Stimulated activated CD4-positive, alpha-beta T cell treated with anti-CD3 and anti-CD28 coated beads, Interleukin-1b, Interleukin-23, amount 100 ng/mL, for 24 hours (primary cell): ENCODE data around the gene SCYL3.
"Not testable (repeated sequence)": the region's sequence is repeated elsewhere in the genome, so short reads cannot be mapped to it uniquely, and the experiment has no call there.

ENCODE experiments used
- DNase-seq, 4 experiments: peaks; one replicate each; pipeline ENCODE4 v3.0.0-alpha.2; 2020; ENCODE audit warnings: low read depth in 4 of 4, low spot score in 1 of 4

Gene SCYL3, protein sequence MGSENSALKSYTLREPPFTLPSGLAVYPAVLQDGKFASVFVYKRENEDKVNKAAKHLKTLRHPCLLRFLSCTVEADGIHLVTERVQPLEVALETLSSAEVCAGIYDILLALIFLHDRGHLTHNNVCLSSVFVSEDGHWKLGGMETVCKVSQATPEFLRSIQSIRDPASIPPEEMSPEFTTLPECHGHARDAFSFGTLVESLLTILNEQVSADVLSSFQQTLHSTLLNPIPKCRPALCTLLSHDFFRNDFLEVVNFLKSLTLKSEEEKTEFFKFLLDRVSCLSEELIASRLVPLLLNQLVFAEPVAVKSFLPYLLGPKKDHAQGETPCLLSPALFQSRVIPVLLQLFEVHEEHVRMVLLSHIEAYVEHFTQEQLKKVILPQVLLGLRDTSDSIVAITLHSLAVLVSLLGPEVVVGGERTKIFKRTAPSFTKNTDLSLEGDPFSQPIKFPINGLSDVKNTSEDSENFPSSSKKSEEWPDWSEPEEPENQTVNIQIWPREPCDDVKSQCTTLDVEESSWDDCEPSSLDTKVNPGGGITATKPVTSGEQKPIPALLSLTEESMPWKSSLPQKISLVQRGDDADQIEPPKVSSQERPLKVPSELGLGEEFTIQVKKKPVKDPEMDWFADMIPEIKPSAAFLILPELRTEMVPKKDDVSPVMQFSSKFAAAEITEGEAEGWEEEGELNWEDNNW

DNA sequence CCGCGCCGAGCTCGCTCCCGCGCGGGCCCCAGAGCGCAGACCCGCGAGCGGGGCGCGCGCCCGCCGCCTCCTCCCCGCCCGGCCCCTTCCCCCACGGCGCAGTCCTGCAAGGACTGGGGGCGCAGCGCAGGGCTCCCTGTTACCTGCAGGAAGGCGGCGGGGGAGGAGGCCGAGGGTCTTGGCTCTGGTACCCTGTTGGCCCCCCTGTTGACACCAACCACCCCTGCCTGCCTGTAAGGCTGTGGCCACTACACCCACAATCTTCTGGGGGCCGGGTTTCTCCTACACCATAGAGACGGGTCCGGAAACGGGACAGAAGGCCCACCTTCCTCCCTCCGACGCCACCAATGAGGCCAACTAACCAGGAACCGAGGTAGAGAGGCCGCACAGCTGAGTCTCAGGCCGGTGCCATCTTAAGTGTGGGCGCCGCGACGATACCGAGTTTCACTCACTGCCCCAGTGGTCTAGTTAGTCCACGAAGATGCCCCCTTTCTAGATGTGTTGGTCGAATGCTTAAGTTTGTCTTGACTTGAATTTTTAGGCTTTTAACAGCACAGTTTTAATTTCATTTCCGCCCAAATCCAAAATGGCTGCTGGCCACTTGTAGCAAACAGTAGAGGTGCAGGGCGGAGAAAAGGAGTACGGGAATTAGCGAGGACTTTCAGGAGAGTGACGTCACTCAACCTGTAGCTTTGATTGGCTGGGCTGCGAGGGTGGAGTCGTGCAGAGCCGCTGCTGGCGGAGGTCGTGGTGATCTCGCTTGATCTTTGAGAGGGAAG, at the start of gene SCYL3:
Gene SCYL3 (minus strand): TSS at position 252 of the 779 bp plus-strand sequence. CDS start 5,056 bp downstream, outside the sequence.
- peak; percentile 71 to 84 (median 80) for DNase-seq

DNA sequence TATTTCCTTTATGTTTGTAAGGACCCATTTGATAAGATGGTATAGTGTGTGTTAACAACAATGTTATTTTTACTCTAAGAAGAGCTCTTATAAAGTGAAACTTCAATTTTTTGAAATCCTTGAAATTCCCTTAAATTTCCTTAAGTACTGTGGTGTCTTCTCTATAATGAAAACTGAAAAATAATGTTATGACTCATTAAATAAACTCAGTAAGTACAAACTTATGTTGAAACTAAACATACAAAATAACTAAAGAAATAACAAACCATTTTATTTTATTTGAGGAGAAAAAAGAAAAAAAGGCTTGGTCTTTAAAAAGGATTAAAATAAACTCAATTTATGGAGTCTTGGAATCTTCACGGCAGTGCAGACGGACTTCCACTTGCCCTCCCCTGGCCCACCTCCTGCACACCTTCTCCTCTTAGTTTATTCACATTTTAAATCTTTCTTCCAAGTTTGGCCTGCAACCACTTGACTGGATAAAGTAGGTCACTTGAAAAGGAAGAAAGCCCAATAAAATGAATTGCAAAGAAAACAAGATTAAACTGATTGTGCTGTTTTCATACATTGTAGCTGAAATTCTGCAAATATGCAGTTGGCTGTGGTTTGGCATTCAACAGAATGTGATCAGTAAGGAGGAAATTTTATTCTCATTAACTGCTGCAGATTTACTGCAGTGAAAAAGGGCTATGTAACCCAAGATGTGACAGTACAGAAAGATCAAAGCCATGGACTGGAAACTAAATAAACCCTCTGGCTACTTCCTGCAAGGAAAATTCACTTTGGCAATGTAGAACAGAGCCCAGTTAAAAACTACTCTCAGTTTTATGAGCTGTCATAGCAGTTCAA, 48.5 kb upstream of the SCYL3 start:
- no peak for DNase-seq

GRCh38 chr1:169933984-169934725, 40.5 kb upstream of the SCYL3 start:
- DNase-seq, result no peak

GRCh38 chr1:169931795-169932231, 38.1 kb upstream of the SCYL3 start:
- no peak for DNase-seq

DNA sequence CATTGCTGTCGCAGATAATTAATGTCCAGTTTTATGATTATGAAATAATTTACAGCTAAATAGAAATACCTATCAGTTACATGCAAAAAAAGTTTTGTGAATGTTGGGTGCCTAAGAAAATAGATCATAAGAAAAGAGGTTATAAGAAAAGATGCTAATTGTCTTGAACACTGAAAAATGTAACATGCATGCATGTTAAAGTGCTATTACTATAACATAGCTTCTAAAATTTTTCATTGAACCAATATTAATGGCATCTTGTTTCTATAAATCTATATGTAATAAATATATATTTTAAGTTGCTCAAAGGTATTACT, 35.5 kb upstream of the SCYL3 start:
- DNase-seq, result no peak

DNA sequence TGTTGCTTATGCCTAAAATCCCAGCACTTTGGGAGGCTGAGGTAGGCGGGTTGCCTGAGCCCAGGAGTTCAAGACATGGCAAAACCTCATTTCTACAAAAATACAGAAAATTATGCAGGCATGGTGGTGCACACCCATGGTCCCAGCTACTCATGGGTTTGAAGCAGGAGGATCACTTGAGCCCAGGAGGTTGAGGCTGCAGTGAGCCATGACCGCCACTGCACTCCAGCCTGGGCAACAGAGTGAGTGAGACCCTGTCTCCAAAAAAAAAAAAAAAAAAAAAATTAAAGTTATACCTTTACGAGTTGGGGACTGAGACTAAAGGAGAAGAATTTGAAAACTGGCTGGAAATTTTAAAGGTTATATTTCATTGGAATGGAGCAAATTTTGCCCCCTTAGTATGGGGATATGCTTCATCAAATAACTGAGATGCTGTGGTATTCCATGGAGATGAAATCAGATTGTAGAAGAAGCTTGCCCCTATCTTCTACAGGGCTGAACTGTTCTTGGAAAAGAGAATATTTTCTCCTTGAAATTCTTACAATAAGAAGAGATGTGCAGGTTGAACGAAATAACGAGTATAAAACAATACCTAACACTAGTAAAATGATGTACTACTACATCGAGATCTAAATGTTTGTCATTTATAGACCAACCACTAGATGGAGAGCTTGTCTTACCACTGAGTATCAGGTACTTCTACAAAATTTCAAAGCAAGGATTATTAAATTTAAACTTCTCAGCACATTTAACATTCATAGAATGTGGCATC, 34.9 kb upstream of the SCYL3 start:
- no peak for DNase-seq

DNA sequence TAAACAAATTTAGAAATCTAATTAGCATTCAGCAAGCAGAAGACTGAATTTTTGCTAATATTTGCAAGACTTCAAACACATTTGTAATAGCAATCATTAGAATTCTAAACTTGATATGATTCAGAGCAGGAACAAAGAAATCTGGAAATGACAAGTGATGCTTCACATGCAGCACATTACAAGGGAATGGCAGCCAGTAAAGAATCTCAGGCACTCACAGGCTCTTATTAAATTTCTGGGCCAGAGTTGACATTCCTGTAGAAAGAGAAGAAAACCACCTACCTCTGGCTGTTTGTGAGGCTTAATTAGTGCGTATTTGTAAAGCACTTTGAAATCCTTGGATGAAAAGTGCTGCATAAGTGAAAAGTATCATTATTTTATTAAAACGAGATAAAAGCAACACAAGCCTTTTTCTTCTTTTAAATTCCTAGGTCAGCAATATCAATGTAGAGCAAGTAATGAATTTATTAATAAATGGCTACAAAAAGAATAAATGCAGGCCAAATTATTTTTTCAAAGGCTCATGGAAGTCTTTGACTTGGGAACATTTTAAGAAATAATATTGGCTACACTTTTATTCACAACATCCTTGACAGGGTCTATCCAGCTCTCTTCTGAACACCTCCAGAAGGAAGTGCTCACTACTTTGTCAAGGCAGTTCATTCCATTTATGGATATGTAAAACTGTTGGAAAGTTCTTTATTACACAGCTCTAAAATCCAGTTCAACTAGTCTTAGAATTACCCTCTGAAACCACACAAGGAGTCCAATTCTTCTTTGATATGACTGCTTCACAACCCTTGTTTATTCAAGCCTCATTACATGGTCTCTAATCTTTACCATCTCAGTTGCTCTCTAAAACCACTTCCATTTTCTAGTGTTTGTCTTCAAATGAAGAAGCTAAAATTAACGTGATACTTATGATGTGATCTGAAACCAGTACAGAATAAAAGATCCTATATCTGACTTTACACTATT, 32.1 kb upstream of the SCYL3 start:
- no peak for DNase-seq

- DNase-seq, result no peak
These were observed 31.1 kb upstream of the SCYL3 start for GRCh38 chr1:169924829-169925228.

GRCh38 chr1:169924063-169924462, 30.4 kb upstream of the SCYL3 start:
- DNase-seq, result no peak

- no peak for DNase-seq
These were observed 27.4 kb upstream of the SCYL3 start for GRCh38 chr1:169921080-169921479.

GRCh38 chr1:169918927-169919326, 25.2 kb upstream of the SCYL3 start:
- DNase-seq, result no peak

DNA sequence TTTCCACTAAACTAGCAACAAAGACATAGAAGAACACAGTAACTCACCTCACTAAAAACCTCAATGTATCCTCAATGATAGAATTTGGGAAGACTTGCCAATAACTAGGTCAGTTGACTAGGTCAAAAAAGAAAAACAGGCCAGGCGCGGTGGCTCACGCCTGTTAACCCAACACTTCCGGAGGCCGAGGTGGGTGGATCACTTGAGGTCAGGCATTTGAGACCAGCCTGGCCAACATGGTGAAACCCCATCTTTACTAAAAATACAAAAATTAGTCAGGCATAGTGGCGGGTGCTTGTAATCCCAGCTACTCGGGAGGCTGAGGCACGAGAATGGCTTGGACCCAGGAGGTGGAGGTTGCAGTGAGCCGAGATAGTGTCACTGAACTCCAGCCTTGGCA, 24.5 kb upstream of the SCYL3 start:
- DNase-seq, result not testable (repeated sequence)

GRCh38 chr1:169915150-169915549, 21.5 kb upstream of the SCYL3 start:
- no peak for DNase-seq

DNA sequence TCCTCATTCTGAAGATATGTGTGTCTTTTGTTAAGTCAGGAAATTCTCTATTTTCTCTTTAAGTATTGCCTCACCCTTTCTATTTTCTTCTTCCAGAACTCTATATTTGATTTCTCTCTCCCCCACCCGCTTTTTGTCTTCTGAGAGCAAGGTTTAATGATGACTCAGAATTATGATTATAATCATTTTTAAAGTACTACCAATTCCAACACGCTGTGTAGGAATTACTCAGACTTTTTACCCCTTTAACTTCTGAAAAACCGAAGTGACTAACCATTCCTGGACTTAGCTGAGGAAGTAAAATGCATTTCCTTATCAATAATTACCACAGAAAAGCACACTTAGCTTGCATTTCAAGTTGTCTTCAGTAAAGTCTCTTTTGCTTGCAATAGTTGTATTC, 20.8 kb upstream of the SCYL3 start:
- DNase-seq, result no peak

DNA sequence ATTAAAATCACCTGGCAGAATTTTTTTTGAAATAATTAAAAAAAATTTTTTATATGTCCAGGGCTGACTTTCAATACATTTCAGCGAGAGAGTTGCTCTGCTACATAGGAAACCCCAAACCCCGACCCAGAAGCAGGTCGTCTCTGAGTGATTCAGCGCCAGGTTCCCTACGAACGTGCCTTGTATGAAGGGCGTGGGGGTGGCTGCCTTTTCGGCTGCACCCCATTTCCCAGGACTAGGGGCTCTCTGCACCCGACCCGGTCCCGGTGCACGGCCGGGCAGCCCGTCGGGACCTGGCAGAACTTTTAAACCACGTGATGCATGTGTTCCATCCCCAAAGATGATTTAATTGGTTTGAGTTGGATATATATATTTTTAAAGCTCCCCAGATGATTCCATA, 15.8 kb upstream of the SCYL3 start:
- no peak for DNase-seq

GRCh38 chr1:169906938-169907337, 13.2 kb upstream of the SCYL3 start:
- DNase-seq, result no peak

- no peak for DNase-seq
These were observed 11.1 kb upstream of the SCYL3 start for GRCh38 chr1:169904834-169905233.

DNA sequence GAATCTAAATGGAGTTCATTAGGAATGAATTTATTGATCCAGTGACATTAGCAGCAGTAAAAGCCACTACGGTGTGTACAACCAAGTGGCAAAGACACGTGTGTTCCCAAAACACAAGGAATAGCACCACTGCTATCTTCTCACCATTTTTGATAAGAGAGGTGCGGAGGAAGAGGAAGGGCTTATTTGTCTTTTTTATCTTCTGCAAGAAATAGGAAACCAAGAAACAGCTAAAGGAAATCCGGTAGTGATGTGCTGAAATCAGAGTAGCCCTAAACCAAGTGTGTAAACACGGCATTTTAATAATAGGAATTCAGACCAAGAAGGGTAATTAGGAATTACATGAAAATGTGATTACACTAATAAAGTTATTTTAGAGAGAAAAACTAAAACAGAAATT, 9.1 kb upstream of the SCYL3 start:
- DNase-seq, result no peak
